AG04450 (cell line): ENCODE results near the gene SLC1A3. TPM values are rescaled to one million over a fixed set of nuclear protein-coding genes. Genes with fewer than 3 reads are reported as not detected.

Experiments
- CTCF ChIA-PET: fragments of 300-600, 350-600 bp; formaldehyde crosslinking; extraction: SDS; loops from one replicate; lab custom pipeline; 2022; ENCODE audit warnings: antibody characterized with exemption, inconsistent platforms; lab: Charles Lee
- POLR2A ChIA-PET: fragments of 350-600 bp; formaldehyde crosslinking; extraction: SDS; loops from one replicate; lab custom pipeline; 2021; ENCODE audit warnings: antibody characterized with exemption, inconsistent platforms; lab: Yijun Ruan, JAX
- DNase-seq: peaks from one replicate; pipeline ENCODE4 v3.0.0-alpha.2; 2011; ENCODE audit warnings: low read depth, low spot score
- H3K27ac ChIP-seq: one replicate; pipeline ENCODE4 v1.5.1; 2012; ENCODE audit warnings: low read depth, low read length, control low read depth
- H3K27me3 ChIP-seq: one replicate; pipeline ENCODE4 v1.6.0; 2012; ENCODE audit warnings: low read length; ENCODE audit not compliant: control insufficient read depth, insufficient read depth
- H3K4me3 ChIP-seq: 2 replicates; pipeline ENCODE4 v1.5.1; 2011; ENCODE audit warnings: mild to moderate bottlenecking, low read depth, low read length, control low read depth
- H3K9me3 ChIP-seq: 2 replicates; pipeline ENCODE4 v1.5.1; 2012; ENCODE audit warnings: low read length; ENCODE audit not compliant: control insufficient read depth, insufficient read depth
- CTCF ChIP-seq: IDR thresholded peaks from 2 replicates; pipeline ENCODE4 v1.5.1; 2011; ENCODE audit warnings: low read depth, low read length, control low read depth, inconsistent platforms
- polyA plus RNA-seq: library from polyadenylated mRNA; depleted of rRNA; stranded (reverse); fragments of >200 nt; gene quantifications from 2 replicates; pipeline ENCODE4 v1.2.3, GENCODE V29; 2011

SLC1A3 gene
- polyA plus RNA-seq, 1 experiment = 2.2 TPM

DNA sequence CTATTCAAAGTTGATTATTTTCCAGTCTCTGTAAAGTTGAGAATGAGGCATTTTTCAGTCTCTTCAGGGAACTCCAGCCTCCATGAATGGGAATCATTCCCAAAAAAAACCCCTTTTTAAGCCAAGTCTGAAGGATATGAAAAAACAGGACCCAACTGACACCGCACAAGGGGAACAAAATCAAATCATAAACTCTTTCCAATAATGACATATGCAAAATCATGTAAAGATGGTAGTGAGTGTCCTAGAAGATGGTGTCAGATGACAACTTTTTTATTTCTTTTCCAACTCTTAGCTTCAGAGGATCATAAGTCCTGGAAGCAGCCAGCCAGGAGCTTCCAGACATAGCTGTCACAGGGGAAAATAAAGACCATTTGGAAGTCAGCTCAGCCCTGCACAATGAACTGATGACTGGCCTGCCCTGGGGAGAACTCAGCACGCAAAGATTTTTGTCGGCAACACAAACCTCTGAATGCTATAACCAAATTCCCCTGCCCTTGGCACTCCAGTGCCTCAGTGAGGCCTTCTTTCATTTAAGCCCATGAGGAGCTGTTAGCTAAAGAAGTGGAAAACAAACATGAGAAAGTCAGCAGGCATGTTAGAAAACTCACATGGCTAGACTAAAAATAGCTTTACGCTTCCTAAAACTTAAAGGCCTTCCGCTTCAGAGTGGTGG is 85.4 kb downstream of the SLC1A3 start:
- Histone ChIP-seq H3K27me3 (no peaks in the 10 kb centered on the region), H3K9me3 (no peaks in the 10 kb centered on the region), H3K4me3 (no peak overlapping the region), H3K27ac (no peak overlapping the region)
- no peak for TF ChIP-seq CTCF
- no peak for DNase-seq
- ChIA-PET CTCF (interaction anchor here (0.7 to 7.9 kb wide), 20 partner anchors 9 to 612 kb away, joined by 3 to 165 read pairs (median 6); partner anchors contain the start of gene RANBP3L), POLR2A (no interaction called here)

DNA sequence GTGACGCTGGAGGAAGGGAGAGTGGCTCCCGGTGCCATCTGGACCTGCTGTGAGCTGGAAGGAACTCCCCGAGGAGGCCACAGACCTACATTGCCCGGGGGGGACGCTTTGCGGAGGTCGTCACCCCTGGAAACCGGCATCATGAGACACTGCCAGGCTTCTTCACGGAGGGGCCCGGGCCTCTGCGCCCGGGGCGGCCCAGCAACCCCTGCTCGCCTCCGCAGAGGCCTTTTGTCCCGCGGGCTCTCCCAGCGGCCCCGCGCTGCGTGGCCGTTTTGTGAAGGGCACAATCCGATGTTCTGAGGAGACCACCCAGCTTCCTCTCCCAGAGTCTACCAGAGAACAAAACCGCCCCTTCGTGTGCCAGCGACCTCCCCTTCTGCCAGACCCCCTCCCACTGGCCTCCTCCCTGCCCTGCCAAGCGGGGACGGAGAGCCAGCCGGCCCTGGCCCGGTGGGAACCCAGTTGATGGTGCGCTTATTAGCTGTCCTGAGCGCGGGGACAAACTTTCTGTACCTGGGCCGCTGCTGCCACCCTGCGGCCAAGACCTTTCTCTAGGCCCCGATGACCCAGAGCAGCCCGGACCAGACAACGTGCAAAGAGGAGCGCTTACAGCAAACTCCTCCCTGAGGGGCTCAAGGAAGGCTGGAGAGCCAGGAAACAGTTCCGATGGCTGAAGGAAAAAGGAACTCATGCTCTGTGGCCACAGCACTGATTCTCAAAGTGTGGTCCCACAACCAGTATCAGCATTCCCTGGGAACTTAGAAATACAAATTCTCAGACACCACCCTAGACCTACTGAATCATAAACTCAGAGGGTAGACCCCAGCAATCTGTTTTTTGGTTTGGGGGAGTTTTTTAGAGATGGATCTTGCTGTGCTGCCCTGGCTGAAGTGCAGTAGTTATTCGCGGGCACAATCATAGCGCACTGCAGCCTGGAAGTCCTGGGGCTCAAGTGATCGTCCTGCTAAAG is 86.7 kb downstream of the SLC1A3 start:
- POLR2A ChIA-PET = no interaction called here
- peak overlapping the region; percentile 40 for H3K4me3 ChIP-seq
- TF ChIP-seq CTCF = peak; percentile 79
- no peaks in the 10 kb centered on the region for H3K27me3 ChIP-seq
- DNase-seq = peak; percentile 43
- no peaks in the 10 kb centered on the region for H3K9me3 ChIP-seq
- CTCF ChIA-PET = interaction anchor here (0.6 to 7.9 kb wide), 27 partner anchors 8 to 614 kb away, joined by 3 to 165 read pairs (median 3); partner anchors contain the start of gene RANBP3L
- H3K27ac ChIP-seq = no peak overlapping the region

- Histone ChIP-seq H3K27ac (no peak overlapping the region), H3K4me3 (no peak overlapping the region), H3K9me3 (no peaks in the 10 kb centered on the region), H3K27me3 (no peaks in the 10 kb centered on the region)
- ChIA-PET POLR2A (no interaction called here), CTCF (interaction anchor here (0.5 to 7.9 kb wide), 9 partner anchors 181 to 517 kb away, joined by 4 to 165 read pairs (median 19); partner anchors contain the start of gene NADK2)
- TF ChIP-seq CTCF = no peak
- DNase-seq = no peak
Measured at GRCh38 chr5:36694351-36694750, 87.9 kb downstream of the SLC1A3 start.

DNA sequence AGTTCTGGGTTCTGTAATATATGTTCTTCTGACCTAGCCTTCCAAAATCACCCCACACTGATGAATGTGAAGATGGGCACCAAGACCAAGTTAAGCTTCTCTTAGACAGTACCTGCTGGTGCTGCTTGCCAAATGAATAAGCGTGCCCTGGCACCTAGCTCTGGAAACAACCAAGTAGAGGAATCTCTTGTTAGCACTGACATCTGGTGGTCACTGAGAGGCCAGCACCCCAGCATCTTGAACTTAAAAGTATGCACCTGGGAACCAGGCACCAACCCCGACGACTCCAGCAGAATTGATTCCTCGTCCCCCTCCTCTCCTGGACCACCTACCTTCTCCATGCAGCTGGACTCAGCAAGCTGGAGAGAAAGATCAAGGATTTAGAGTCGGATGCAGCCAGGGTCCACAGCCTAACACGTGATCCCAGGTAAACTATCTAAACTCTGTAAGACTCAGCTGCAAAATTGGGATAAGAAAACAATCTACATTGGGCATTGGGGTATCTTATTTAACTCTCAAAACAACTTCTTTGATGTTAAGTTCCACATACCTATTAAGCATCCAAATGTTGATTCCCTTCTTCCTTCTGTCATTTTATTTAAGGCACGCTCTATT is 89.8 kb downstream of the SLC1A3 start:
- CTCF ChIA-PET = interaction anchor here (0.6 to 7.9 kb wide), 47 partner anchors 8 to 1292 kb away, joined by 3 to 165 read pairs (median 4); partner anchors contain the start of genes NADK2 and RANBP3L
- Histone ChIP-seq H3K27me3 (peaks cover 8% of the 10 kb centered on the region), H3K27ac (no peak overlapping the region), H3K9me3 (no peaks in the 10 kb centered on the region), H3K4me3 (no peak overlapping the region)
- TF ChIP-seq CTCF = peak; percentile 85
- DNase-seq = peak; percentile 21
- POLR2A ChIA-PET = no interaction called here
